A549 (cell line): ENCODE data around the gene SNAI1.

Experiments used
- ELK1 ChIP-seq: fragments of 150-350 bp; IDR thresholded peaks from 2 replicates; pipeline ENCODE4 v1.6.1; 2014; ENCODE audit warnings: low read depth, mild to moderate bottlenecking, low read length
- KDM1A ChIP-seq: fragments of 200-600 bp; sonication (generic); IDR thresholded peaks from 2 replicates; pipeline ENCODE4 v1.6.1; 2016; ENCODE audit warnings: low read depth, mild to moderate bottlenecking
- MAZ ChIP-seq: fragments of 150-350 bp; IDR thresholded peaks from 2 replicates; pipeline ENCODE4 v1.6.1; 2014; ENCODE audit warnings: antibody characterized with exemption, low read depth, low read length, borderline replicate concordance
- POLR2A ChIP-seq: IDR thresholded peaks from 2 replicates; pipeline ENCODE4 v1.6.1; 2012; ENCODE audit warnings: mild to moderate bottlenecking, low read length
- SREBF2 ChIP-seq: fragments of 450-650 bp; IDR thresholded peaks from 2 replicates; pipeline ENCODE4 v1.6.1; 2014; ENCODE audit warnings: mild to moderate bottlenecking, moderate library complexity

- TF ChIP-seq ELK1 = no peak
- TF ChIP-seq POLR2A = peak; percentile 99
- no peak for TF ChIP-seq SREBF2
- no peak for TF ChIP-seq KDM1A
- TF ChIP-seq MAZ = no peak
Measured at GRCh38 chr20:49982346-49983122, at the start of gene SNAI1.
